ENCODE data around the gene DMKN. TPM values are rescaled to one million over a fixed set of nuclear protein-coding genes. Genes with fewer than 3 reads are reported as not detected.

The DMKN gene, protein sequence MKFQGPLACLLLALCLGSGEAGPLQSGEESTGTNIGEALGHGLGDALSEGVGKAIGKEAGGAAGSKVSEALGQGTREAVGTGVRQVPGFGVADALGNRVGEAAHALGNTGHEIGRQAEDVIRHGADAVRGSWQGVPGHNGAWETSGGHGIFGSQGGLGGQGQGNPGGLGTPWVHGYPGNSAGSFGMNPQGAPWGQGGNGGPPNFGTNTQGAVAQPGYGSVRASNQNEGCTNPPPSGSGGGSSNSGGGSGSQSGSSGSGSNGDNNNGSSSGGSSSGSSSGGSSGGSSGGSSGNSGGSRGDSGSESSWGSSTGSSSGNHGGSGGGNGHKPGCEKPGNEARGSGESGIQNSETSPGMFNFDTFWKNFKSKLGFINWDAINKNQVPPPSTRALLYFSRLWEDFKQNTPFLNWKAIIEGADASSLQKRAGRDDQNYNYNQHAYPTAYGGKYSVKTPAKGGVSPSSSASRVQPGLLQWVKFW
- total RNA-seq, result 10 to 100 TPM in 3 of 4 donors, 1 to 10 TPM in 1; 6.1 to 39.0 (median 24.4) TPM
- 10 to 100 TPM in 1 of 3 donors, 1 to 10 TPM in 2; 5.5 to 20.6 (median 9.0) TPM for polyA plus RNA-seq

DNA sequence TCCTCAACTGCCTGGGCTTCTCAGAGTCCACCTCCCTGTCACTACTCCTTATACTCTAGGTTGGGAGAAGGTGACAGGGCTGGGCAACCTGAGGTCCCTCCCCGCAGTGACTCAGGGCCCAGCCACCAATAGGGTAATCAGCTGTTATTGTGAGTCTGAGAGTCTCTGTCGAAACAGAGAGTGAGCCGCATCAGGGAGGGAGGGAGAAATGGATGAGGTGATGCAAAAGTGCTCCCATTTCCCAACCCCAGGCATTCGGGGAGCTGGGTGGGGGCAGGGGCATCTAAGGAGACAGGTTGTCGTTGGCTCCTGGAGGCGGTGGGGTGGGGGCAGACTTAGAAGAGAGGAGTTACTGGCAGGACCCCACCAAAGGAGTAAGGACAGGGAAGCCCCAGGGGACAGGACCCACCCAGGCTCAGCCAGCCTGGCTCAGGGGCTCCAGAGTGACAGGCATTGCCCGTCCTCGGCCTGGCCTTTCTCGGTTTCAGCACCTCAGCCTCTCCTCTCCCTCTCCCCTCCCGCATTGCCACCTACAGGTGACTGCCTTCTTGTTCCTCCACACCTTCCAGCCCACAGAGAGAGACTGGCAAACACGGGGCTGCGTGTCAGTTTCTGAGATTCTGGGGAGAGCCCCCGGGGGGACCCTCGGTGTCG, at the start of gene DMKN:
Gene DMKN, minus strand, starts transcription at position 22 of the 654 bp plus-strand sequence. CDS start 174 bp downstream, outside the sequence.
- no peak within 1 kb of the TSS for H3K4me3 ChIP-seq
- no peak for TF ChIP-seq CTCF (IDR thresholded peaks at IDR 0.05)
- no peak for TF ChIP-seq EP300 (IDR thresholded peaks at IDR 0.05)
- TF ChIP-seq POLR2A (IDR thresholded peaks at IDR 0.05), result no peak
- TF ChIP-seq POLR2AphosphoS5 (IDR thresholded peaks at IDR 0.05), result no peak
- intact Hi-C loops (cut with DNase I), result no loop called here
- no peaks in the 10 kb centered on the region for H3K9me3 ChIP-seq
- no peak for DNase-seq
- 31 to 33% methylated on average over 15 of the region's 15 CpGs for WGBS, 2 donors
- peaks cover 0 to 15% (median 11%) of the 10 kb centered on the region in 4 donors for H3K4me1 ChIP-seq
- no peaks in the 10 kb centered on the region for H3K36me3 ChIP-seq
- peaks cover 8 to 66% (median 49%) of the 10 kb centered on the region in 3 donors for H3K27me3 ChIP-seq
- no peak within 1 kb of the TSS for H3K27ac ChIP-seq

DNA sequence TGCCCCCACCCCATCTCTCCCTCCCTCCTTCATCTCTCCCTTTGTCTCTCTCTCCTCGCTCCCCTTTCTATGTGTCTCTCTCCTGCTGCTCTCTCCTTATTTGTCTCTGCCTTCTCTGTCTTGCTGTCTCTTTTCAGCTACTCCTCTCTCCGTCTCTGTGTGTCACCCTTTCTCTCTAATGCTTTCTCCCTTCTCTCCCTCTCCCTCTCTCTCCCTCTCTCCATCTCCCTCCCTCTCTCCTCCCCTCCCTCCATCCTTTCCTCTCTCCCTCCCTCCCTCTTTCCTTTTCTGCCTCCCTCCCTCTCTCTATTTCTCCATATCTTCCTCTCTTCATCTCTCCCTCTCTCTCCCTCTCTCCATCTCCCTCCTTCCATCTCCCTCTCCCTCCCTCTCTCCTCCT, 49.3 kb upstream of the DMKN start:
- WGBS, 2 donors, result 67 to 70% methylated on average over 2 of the region's 2 CpGs
- Histone ChIP-seq H3K27me3 (peaks cover 13 to 60% (median 30%) of the 10 kb centered on the region in 3 donors), H3K4me3 (no peak overlapping the region), H3K4me1 (peaks cover 0 to 10% (median 8%) of the 10 kb centered on the region in 4 donors), H3K27ac (no peak overlapping the region), H3K9me3 (no peaks in the 10 kb centered on the region), H3K36me3 (no peaks in the 10 kb centered on the region)
- intact Hi-C loops (cut with DNase I), result no loop called here
- TF ChIP-seq POLR2AphosphoS5 (IDR thresholded peaks at IDR 0.05), result no peak
- no peak for TF ChIP-seq CTCF (IDR thresholded peaks at IDR 0.05)
- no peak for TF ChIP-seq POLR2A (IDR thresholded peaks at IDR 0.05)
- TF ChIP-seq EP300 (IDR thresholded peaks at IDR 0.05), result no peak
- no peak for DNase-seq

- intact Hi-C loops (cut with DNase I), result no loop called here
- Histone ChIP-seq H3K27me3 (peaks cover 13 to 64% (median 34%) of the 10 kb centered on the region in 3 donors), H3K4me3 (no peak overlapping the region), H3K36me3 (no peaks in the 10 kb centered on the region), H3K4me1 (peaks cover 0 to 14% (median 11%) of the 10 kb centered on the region in 4 donors), H3K27ac (no peak overlapping the region), H3K9me3 (no peaks in the 10 kb centered on the region)
- TF ChIP-seq POLR2A (IDR thresholded peaks at IDR 0.05) (no peak), CTCF (IDR thresholded peaks at IDR 0.05) (no peak), POLR2AphosphoS5 (IDR thresholded peaks at IDR 0.05) (no peak), EP300 (IDR thresholded peaks at IDR 0.05) (no peak)
- 58 to 77% methylated on average over 17 of the region's 17 CpGs for WGBS, 2 donors
- no peak for DNase-seq
These were observed 48.9 kb upstream of the DMKN start for GRCh38 chr19:35562336-35562735.

GRCh38 chr19:35561436-35561835, 48.0 kb upstream of the DMKN start:
- no peak overlapping the region for H3K4me3 ChIP-seq
- TF ChIP-seq POLR2AphosphoS5 (IDR thresholded peaks at IDR 0.05), result no peak
- no peak for TF ChIP-seq CTCF (IDR thresholded peaks at IDR 0.05)
- TF ChIP-seq POLR2A (IDR thresholded peaks at IDR 0.05), result no peak
- no peak for TF ChIP-seq EP300 (IDR thresholded peaks at IDR 0.05)
- peaks cover 0 to 14% (median 11%) of the 10 kb centered on the region in 4 donors for H3K4me1 ChIP-seq
- no peak for DNase-seq
- 78 to 85% methylated on average over 6 of the region's 6 CpGs for WGBS, 2 donors
- H3K27ac ChIP-seq, result no peak overlapping the region
- no peaks in the 10 kb centered on the region for H3K36me3 ChIP-seq
- intact Hi-C loops (cut with DNase I), result no loop called here
- H3K27me3 ChIP-seq, result peaks cover 13 to 69% (median 34%) of the 10 kb centered on the region in 3 donors
- no peaks in the 10 kb centered on the region for H3K9me3 ChIP-seq
